GM12891 (cell line): Measurements from ENCODE around the gene HELQ.

ENCODE experiments used
- DNase-seq: peaks from one replicate; pipeline ENCODE4 v3.0.0; 2011; ENCODE audit warnings: low spot score; ENCODE audit not compliant: insufficient read length
- FAIRE-seq: peaks from 2 replicates; lab custom pipeline; 2011; peaks lifted over from hg19 to GRCh38; lab: Jason Lieb, UNC
- PAX5 ChIP-seq: IDR thresholded peaks from 2 replicates; pipeline ENCODE4 v1.6.1; 2011; ENCODE audit warnings: low read length, moderate library complexity, mild to moderate bottlenecking; ENCODE audit not compliant: insufficient read depth, severe bottlenecking
- POLR2A ChIP-seq: IDR thresholded peaks from 2 replicates; pipeline ENCODE4 v1.6.1; 2011; ENCODE audit warnings: low read depth, low read length, control low read depth
- POLR2AphosphoS5 ChIP-seq: IDR thresholded peaks from 2 replicates; pipeline ENCODE4 v1.6.1; 2011; ENCODE audit warnings: low read depth, low read length, control low read depth
- POU2F2 ChIP-seq: IDR thresholded peaks from 2 replicates; pipeline ENCODE4 v1.6.1; 2011; ENCODE audit warnings: low read depth, mild to moderate bottlenecking, control low read depth, low read length, moderate library complexity
- SPI1 ChIP-seq: IDR thresholded peaks from 2 replicates; pipeline ENCODE4 v1.6.1; 2011; ENCODE audit warnings: low read depth, low read length, control low read depth
- TAF1 ChIP-seq: IDR thresholded peaks from 2 replicates; pipeline ENCODE4 v1.6.1; 2011; ENCODE audit warnings: low read depth, low read length, control low read depth

Gene HELQ

GRCh38 chr4:83358410-83358809, 97.2 kb downstream of the HELQ start:
- DNase-seq (no peak), FAIRE-seq (no peak)
- TF ChIP-seq POLR2AphosphoS5 (no peak), POU2F2 (no peak), SPI1 (no peak), POLR2A (no peak), TAF1 (no peak), PAX5 (no peak)
